Measurements from ENCODE around the gene WIPF3. TPM values are rescaled to one million over a fixed set of nuclear protein-coding genes. Genes with fewer than 3 reads are reported as not detected.

Gene WIPF3
- total and polyA plus RNA-seq, 10 of the 15 experiments (the other 5 are each of a cell fraction or from before 2014, with no cell fraction given), result 0.03 to 0.05 TPM; not detected in 8

GRCh38 chr7:29873644-29874294 lies 67.5 kb downstream of the WIPF3 start (continued):
- TF ChIP-seq CUX1 (IDR thresholded peaks at IDR 0.05; ENCODE audit: insufficient replicate concordance, low read depth, low read length) (no peak), SREBF2 (IDR thresholded peaks at IDR 0.05; ENCODE audit: low read length) (no peak), ASH2L (IDR thresholded peaks at IDR 0.05; ENCODE audit: borderline replicate concordance, low read depth) (no peak), FOXK2 (IDR thresholded peaks at IDR 0.05) (no peak)

GRCh38 chr7:29875741-29876140 lies 69.4 kb downstream of the WIPF3 start:
- CTCF ChIA-PET, result interaction anchor here (4.6 to 6.2 kb wide), 2 partner anchors 45 to 187 kb away, joined by 40 to 62 read pairs; no protein-coding TSS in a partner anchor
- no peak for DNase-seq (ENCODE audit: low read depth, low spot score)
- no peak overlapping the region for H3K4me3 ChIP-seq
- no peak overlapping the region for H3K4me2 ChIP-seq (ENCODE audit: control insufficient read depth, insufficient read depth)
- H3K9me3 ChIP-seq (replicated peaks; ENCODE audit: control insufficient read depth, insufficient read depth, low read length), result no peaks in the 10 kb centered on the region
- POLR2A ChIA-PET, result no interaction called here
- WGBS (ENCODE audit: insufficient coverage, insufficient replicate concordance, low lambda C conversion rate, missing lambda C conversion rate), result 65% methylated on average over 13 of the region's 13 CpGs
- no peaks in the 10 kb centered on the region for H4K20me1 ChIP-seq (ENCODE audit: control insufficient read depth, insufficient read depth)
- SMC1A ChIA-PET (ENCODE audit: uncharacterized antibody, unreplicated experiment), result no interaction called here
- no peaks in the 10 kb centered on the region for H3K36me3 ChIP-seq (ENCODE audit: control insufficient read depth in 2 of 2, insufficient read depth in 2 of 2, low read length in 1 of 2)
- no peak for ATAC-seq
- H3K27ac ChIP-seq (ENCODE audit: control insufficient read depth, insufficient read depth), result no peak overlapping the region
- in situ Hi-C loops (cut with MboI), result no loop called here
- RAD21 ChIA-PET (ENCODE audit: unreplicated experiment), result interaction anchor here (0.9 kb wide), 1 partner anchor 186 kb away, joined by 4 read pairs; no protein-coding TSS in a partner anchor
- BruUV-seq (replicated peaks), result no TSS peak
- H3K79me2 ChIP-seq (ENCODE audit: control insufficient read depth, insufficient read depth, low read length), result no peaks in the 10 kb centered on the region
- H3K9ac ChIP-seq (ENCODE audit: control insufficient read depth, insufficient read depth, low read length), result no peak overlapping the region
- no peak for FAIRE-seq
- no peaks in the 10 kb centered on the region for H3K4me1 ChIP-seq (ENCODE audit: control insufficient read depth, insufficient read depth, low read length)
- intact Hi-C loops (cut with micrococcal nuclease; ENCODE audit: unreplicated experiment), result loop anchor here (5.0 kb wide), 1 partner anchor 47 kb away; no protein-coding TSS in a partner anchor
- peaks cover 0 to 3% of the 10 kb centered on the region in 2 experiments; a peak in 3 of 4 replicates for H3K27me3 ChIP-seq (replicated peaks in 1 of 2; ENCODE audit: control insufficient read depth in 2 of 2, insufficient read depth in 2 of 2, low read length in 1 of 2)
- no peak overlapping the region for H2AFZ ChIP-seq (ENCODE audit: control insufficient read depth, low read depth, low read length)
- no peak for TF ChIP-seq ZNF207 (IDR thresholded peaks at IDR 0.05; ENCODE audit: borderline replicate concordance)
- no peak for TF ChIP-seq MEF2A (IDR thresholded peaks at IDR 0.05; ENCODE audit: insufficient read depth, low read depth, low read length)
- no peak for TF ChIP-seq ATF7 (IDR thresholded peaks at IDR 0.05; ENCODE audit: low read depth)
- TF ChIP-seq CBX3 (IDR thresholded peaks at IDR 0.05; ENCODE audit: borderline replicate concordance, low read depth), result no peak
- TF ChIP-seq YBX1 (IDR thresholded peaks at IDR 0.05), result no peak
- no peak for TF ChIP-seq KLF5 (IDR thresholded peaks at IDR 0.05; ENCODE audit: partially characterized antibody)
- no peak for TF ChIP-seq SMARCA5 (IDR thresholded peaks at IDR 0.05)
- no peak for TF ChIP-seq CEBPB (IDR thresholded peaks at IDR 0.05; ENCODE audit: borderline replicate concordance in 1 of 2, low read depth in 2 of 2, low read length in 2 of 2)
- no peak for TF ChIP-seq ZNF687 (IDR thresholded peaks at IDR 0.05)

Data from GM12878 (cell line).